Measurements from ENCODE around the gene LRRC4C. TPM values are rescaled to one million over a fixed set of nuclear protein-coding genes. Genes with fewer than 3 reads are reported as not detected.

LRRC4C gene
- total RNA-seq, 2 donors from 2014 or later = 2.7 to 2.8 TPM

- no peak overlapping the region for H3K4me3 ChIP-seq
- no peak for TF ChIP-seq CTCF (IDR thresholded peaks at IDR 0.05)
- DNase-seq (ENCODE audit: low spot score) = no peak
- no peaks in the 10 kb centered on the region for H3K36me3 ChIP-seq
- no peaks in the 10 kb centered on the region for H3K4me1 ChIP-seq
- H3K9me3 ChIP-seq = no peaks in the 10 kb centered on the region
- no peaks in the 10 kb centered on the region for H3K27me3 ChIP-seq
- H3K27ac ChIP-seq = no peak overlapping the region
Observed at GRCh38 chr11:41309111-41309522, 150.3 kb downstream of the LRRC4C start.

GRCh38 chr11:41308286-41308685 is 151.2 kb downstream of the LRRC4C start:
- TF ChIP-seq CTCF (IDR thresholded peaks at IDR 0.05) = no peak
- Histone ChIP-seq H3K4me3 (no peak overlapping the region), H3K9me3 (no peaks in the 10 kb centered on the region), H3K36me3 (no peaks in the 10 kb centered on the region), H3K4me1 (no peaks in the 10 kb centered on the region), H3K27ac (no peak overlapping the region), H3K27me3 (no peaks in the 10 kb centered on the region)
- no peak for DNase-seq (ENCODE audit: low spot score)

- no peaks in the 10 kb centered on the region for H3K9me3 ChIP-seq
- no peak overlapping the region for H3K4me3 ChIP-seq
- H3K4me1 ChIP-seq = no peaks in the 10 kb centered on the region
- no peaks in the 10 kb centered on the region for H3K27me3 ChIP-seq
- no peaks in the 10 kb centered on the region for H3K36me3 ChIP-seq
- H3K27ac ChIP-seq = no peak overlapping the region
- DNase-seq (ENCODE audit: low spot score) = no peak
- TF ChIP-seq CTCF (IDR thresholded peaks at IDR 0.05) = no peak
Observed at GRCh38 chr11:41307296-41308080, 152.0 kb downstream of the LRRC4C start.

- H3K36me3 ChIP-seq = no peaks in the 10 kb centered on the region
- no peaks in the 10 kb centered on the region for H3K9me3 ChIP-seq
- no peak overlapping the region for H3K4me3 ChIP-seq
- no peaks in the 10 kb centered on the region for H3K4me1 ChIP-seq
- H3K27ac ChIP-seq = no peak overlapping the region
- TF ChIP-seq CTCF (IDR thresholded peaks at IDR 0.05) = no peak
- no peaks in the 10 kb centered on the region for H3K27me3 ChIP-seq
- DNase-seq (ENCODE audit: low spot score) = no peak
Observed at GRCh38 chr11:41306431-41306830, 153.0 kb downstream of the LRRC4C start.

DNA sequence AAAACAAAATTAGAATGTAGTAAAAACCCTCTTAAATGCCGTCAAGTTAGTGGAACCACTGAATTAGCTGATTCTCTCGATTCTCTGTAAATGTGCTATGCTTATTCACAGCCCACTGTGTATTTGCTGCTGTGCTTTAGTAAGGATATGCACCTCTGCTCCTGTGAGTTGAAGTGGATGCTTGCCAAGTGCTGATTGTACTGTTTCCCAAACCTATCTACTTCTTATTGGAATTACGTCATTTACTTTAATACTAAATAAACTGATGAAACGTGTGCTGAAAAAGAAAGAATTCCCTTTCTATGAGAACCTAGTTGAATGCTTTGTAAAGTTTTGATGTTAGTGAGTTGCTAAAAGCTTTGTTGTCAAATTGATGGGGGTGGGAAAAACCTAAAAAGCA is 158.4 kb downstream of the LRRC4C start:
- no peak for DNase-seq (ENCODE audit: low spot score)
- H3K4me1 ChIP-seq = no peaks in the 10 kb centered on the region
- no peak for TF ChIP-seq CTCF (IDR thresholded peaks at IDR 0.05)
- no peaks in the 10 kb centered on the region for H3K36me3 ChIP-seq
- H3K27ac ChIP-seq = no peak overlapping the region
- H3K27me3 ChIP-seq = no peaks in the 10 kb centered on the region
- no peaks in the 10 kb centered on the region for H3K9me3 ChIP-seq
- H3K4me3 ChIP-seq = no peak overlapping the region

DNA sequence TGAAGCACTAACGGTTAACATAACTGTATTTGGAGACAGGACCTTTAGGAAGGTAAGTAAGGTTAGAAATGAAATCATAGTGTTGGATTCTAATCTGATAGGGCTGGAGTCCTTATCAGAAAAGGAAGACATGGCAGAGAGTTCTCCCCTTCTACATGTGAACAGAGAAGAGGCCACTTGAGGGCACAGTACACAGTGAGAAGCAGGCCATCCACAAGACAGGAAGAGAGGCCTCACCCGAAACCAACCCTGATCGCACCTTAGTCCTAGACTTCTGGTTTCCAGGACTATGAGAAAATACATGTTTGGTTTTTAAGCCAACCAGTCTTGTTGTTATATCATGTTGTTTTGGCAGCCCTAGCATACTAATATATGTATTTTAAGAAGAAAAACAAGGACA is 170.0 kb downstream of the LRRC4C start:
- no peaks in the 10 kb centered on the region for H3K4me1 ChIP-seq
- no peaks in the 10 kb centered on the region for H3K9me3 ChIP-seq
- no peak for TF ChIP-seq CTCF (IDR thresholded peaks at IDR 0.05)
- no peak for DNase-seq (ENCODE audit: low spot score)
- H3K27me3 ChIP-seq = no peaks in the 10 kb centered on the region
- no peak overlapping the region for H3K27ac ChIP-seq
- H3K36me3 ChIP-seq = no peaks in the 10 kb centered on the region
- no peak overlapping the region for H3K4me3 ChIP-seq

All from right atrium auricular region (tissue), 2 donors.